H1 (cell line): ENCODE data around the gene PLD3.

Source experiments
- EP300 ChIP-seq, 2 experiments: IDR thresholded peaks; 1 replicate in 1 of 2; 2 replicates in 1 of 2; pipeline ENCODE4 v1.6.1; 2011 to 2012; ENCODE audit warnings: low read depth in 2 of 2, low read length in 2 of 2, mild to moderate bottlenecking in 2 of 2, borderline replicate concordance in 1 of 2, inconsistent platforms in 1 of 2, moderate library complexity in 1 of 2
- NRF1 ChIP-seq: IDR thresholded peaks from 2 replicates; pipeline ENCODE4 v1.6.1; 2011; ENCODE audit warnings: mild to moderate bottlenecking, low read depth, low read length, improper control_type of control experiment
- POLR2AphosphoS5 ChIP-seq: IDR thresholded peaks from 2 replicates; pipeline ENCODE4 v1.6.1; 2011; ENCODE audit warnings: low read depth, low read length
- POU5F1 ChIP-seq: IDR thresholded peaks from 2 replicates; pipeline ENCODE4 v1.6.1; 2011; ENCODE audit warnings: low read depth, mild to moderate bottlenecking, low read length, moderate library complexity
- SIN3A ChIP-seq, 2 experiments: IDR thresholded peaks in 1 of 2; conservative IDR thresholded peaks in 1 of 2; 2 replicates each; pipeline ENCODE4 v1.6.1; 2011 to 2012; ENCODE audit warnings: low read length in 2 of 2, improper control_type of control experiment in 1 of 2, low read depth in 1 of 2, mild to moderate bottlenecking in 1 of 2
- SUZ12 ChIP-seq: fragments of 200-600 bp; sonication (generic); IDR thresholded peaks from 2 replicates; pipeline ENCODE4 v1.6.1; 2012; ENCODE audit warnings: mild to moderate bottlenecking, inconsistent platforms, low read length, moderate library complexity, mixed read lengths
- TAF7 ChIP-seq: optimal IDR thresholded peaks from 2 replicates; pipeline ENCODE3; 2011; ENCODE audit warnings: low read depth, mild to moderate bottlenecking, inconsistent platforms, low read length, moderate library complexity, borderline replicate concordance
- YY1 ChIP-seq: IDR thresholded peaks from 2 replicates; pipeline ENCODE4 v1.6.1; 2011; ENCODE audit warnings: low read depth, mild to moderate bottlenecking, low read length
- TF ChIP-seq, protein P1 (sequence below), 3 experiments: IDR thresholded peaks; 1 replicate in 2 of 3; 2 replicates in 1 of 3; pipeline versions ENCODE4 v1.5.1 to v1.6.1; 2011; ENCODE audit warnings: low read length in 3 of 3, mild to moderate bottlenecking in 3 of 3, inconsistent platforms in 2 of 3, low read depth in 1 of 3, moderate library complexity in 1 of 3; ENCODE audit not compliant: insufficient read depth in 1 of 3; ENCODE audit errors: control extremely low read depth in 1 of 3

DNA sequence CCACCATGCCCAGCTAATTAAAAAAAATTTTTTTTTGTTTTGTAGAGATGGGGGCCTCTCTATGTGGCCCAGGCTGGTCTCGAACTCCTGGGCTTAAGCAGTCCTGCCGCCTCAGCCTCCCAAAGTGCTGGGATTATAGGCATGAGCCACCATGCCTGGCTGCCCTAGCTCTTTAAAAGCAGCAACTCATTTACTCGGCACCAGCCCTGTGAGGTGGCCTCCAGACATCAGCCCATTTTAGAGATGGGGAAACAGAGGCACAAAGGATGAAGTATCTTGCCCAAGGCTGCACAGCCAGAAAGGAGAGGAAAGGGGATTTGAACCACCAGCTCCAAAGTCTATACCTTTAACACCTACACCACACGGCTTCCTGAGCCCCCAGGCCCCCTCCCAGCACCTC, 64.4 kb downstream of the PLD3 start:
- TF ChIP-seq POU5F1: no peak
- TF ChIP-seq EP300 (IDR thresholded peaks at IDR 0.05; ENCODE audit: borderline replicate concordance in 1 of 2, low read depth in 2 of 2, low read length in 2 of 2): no peak
- no peak for TF ChIP-seq NRF1
- TF ChIP-seq SUZ12: no peak
- TF ChIP-seq POLR2AphosphoS5: no peak
- TF ChIP-seq TAF7: no peak
- no peak for TF ChIP-seq SIN3A (conservative IDR thresholded peaks at IDR 0.05 in 1 of 2, IDR thresholded peaks at IDR 0.05 in 1 of 2; ENCODE audit: low read depth in 1 of 2, low read length in 2 of 2)
- TF ChIP-seq, protein P1, sequence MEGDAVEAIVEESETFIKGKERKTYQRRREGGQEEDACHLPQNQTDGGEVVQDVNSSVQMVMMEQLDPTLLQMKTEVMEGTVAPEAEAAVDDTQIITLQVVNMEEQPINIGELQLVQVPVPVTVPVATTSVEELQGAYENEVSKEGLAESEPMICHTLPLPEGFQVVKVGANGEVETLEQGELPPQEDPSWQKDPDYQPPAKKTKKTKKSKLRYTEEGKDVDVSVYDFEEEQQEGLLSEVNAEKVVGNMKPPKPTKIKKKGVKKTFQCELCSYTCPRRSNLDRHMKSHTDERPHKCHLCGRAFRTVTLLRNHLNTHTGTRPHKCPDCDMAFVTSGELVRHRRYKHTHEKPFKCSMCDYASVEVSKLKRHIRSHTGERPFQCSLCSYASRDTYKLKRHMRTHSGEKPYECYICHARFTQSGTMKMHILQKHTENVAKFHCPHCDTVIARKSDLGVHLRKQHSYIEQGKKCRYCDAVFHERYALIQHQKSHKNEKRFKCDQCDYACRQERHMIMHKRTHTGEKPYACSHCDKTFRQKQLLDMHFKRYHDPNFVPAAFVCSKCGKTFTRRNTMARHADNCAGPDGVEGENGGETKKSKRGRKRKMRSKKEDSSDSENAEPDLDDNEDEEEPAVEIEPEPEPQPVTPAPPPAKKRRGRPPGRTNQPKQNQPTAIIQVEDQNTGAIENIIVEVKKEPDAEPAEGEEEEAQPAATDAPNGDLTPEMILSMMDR (IDR thresholded peaks at IDR 0.05; ENCODE audit: control extremely low read depth in 1 of 3, insufficient read depth in 1 of 3, low read depth in 1 of 3, low read length in 3 of 3): no peak
- no peak for TF ChIP-seq YY1
